Suppressor macrophage treated with lipopolysaccharide for 1 hour (primary cell): ENCODE data around the gene SPON1.

Experiments used
- DNase-seq, 3 donors: peaks; one replicate each; pipeline ENCODE4 v3.0.0-alpha.2; 2020 to 2022

Gene SPON1

GRCh38 chr11:14202251-14203196 is 240.0 kb downstream of the SPON1 start:
- DNase-seq = no peak

- DNase-seq = no peak
Measured at GRCh38 chr11:14203321-14203720, 240.8 kb downstream of the SPON1 start.

GRCh38 chr11:14212986-14213385 is 250.5 kb downstream of the SPON1 start:
- DNase-seq = no peak

- DNase-seq = no peak
Measured at GRCh38 chr11:14218728-14219127, 256.2 kb downstream of the SPON1 start.

GRCh38 chr11:14223636-14224288 is 261.2 kb downstream of the SPON1 start:
- DNase-seq = no peak

GRCh38 chr11:14224395-14224794 is 261.9 kb downstream of the SPON1 start:
- DNase-seq = no peak

GRCh38 chr11:14225666-14226065 is 263.1 kb downstream of the SPON1 start:
- DNase-seq = no peak

GRCh38 chr11:14228356-14228755 is 265.8 kb downstream of the SPON1 start:
- no peak for DNase-seq

- no peak for DNase-seq
Measured at GRCh38 chr11:14229472-14229871, 266.9 kb downstream of the SPON1 start.

- DNase-seq = no peak
Measured at GRCh38 chr11:14230407-14230806, 267.9 kb downstream of the SPON1 start.

- no peak for DNase-seq
Measured at GRCh38 chr11:14232652-14233051, 270.1 kb downstream of the SPON1 start.

- DNase-seq = no peak
Measured at GRCh38 chr11:14234446-14234845, 271.9 kb downstream of the SPON1 start.

GRCh38 chr11:14235701-14236100 is 273.2 kb downstream of the SPON1 start:
- DNase-seq = no peak

GRCh38 chr11:14237444-14237961 is 275.0 kb downstream of the SPON1 start:
- DNase-seq = peak; percentile 73 to 80 (median 80)

- peak; percentile 40 to 48 (median 42) for DNase-seq
Measured at GRCh38 chr11:14240221-14240620, 277.7 kb downstream of the SPON1 start.

- DNase-seq = no peak
Measured at GRCh38 chr11:14240951-14241350, 278.4 kb downstream of the SPON1 start.

GRCh38 chr11:14242187-14242586 is 279.7 kb downstream of the SPON1 start:
- no peak for DNase-seq

- DNase-seq = no peak
Measured at GRCh38 chr11:14242733-14243132, 280.2 kb downstream of the SPON1 start.

- DNase-seq = no peak
Measured at GRCh38 chr11:14244926-14245325, 282.4 kb downstream of the SPON1 start.

- DNase-seq = no peak
Measured at GRCh38 chr11:14245444-14245843, 282.9 kb downstream of the SPON1 start.

- DNase-seq = no peak
Measured at GRCh38 chr11:14248580-14248981, 286.1 kb downstream of the SPON1 start.

GRCh38 chr11:14249121-14249963 is 286.8 kb downstream of the SPON1 start:
- DNase-seq = peak; percentile 69 to 80 (median 78)

GRCh38 chr11:14251754-14252153 is 289.2 kb downstream of the SPON1 start:
- DNase-seq = no peak
